NCI-H1092 (cell line): ENCODE results near the gene DMD.

ENCODE experiments used
- DNase-seq: peaks from one replicate; lab custom pipeline; 2025; lab: John Stamatoyannopoulos, UW

The DMD gene

GRCh38 chrX:33041141-33041540 is 170.2 kb downstream of the DMD start:
- no peak for DNase-seq

GRCh38 chrX:33032700-33033099 is 178.6 kb downstream of the DMD start:
- DNase-seq: no peak

- DNase-seq: no peak
These were observed 196.4 kb downstream of the DMD start for GRCh38 chrX:33014949-33015348.

- no peak for DNase-seq
These were observed 197.3 kb downstream of the DMD start for GRCh38 chrX:33014086-33014485.

GRCh38 chrX:33001107-33001506 is 210.2 kb downstream of the DMD start:
- DNase-seq: no peak

DNA sequence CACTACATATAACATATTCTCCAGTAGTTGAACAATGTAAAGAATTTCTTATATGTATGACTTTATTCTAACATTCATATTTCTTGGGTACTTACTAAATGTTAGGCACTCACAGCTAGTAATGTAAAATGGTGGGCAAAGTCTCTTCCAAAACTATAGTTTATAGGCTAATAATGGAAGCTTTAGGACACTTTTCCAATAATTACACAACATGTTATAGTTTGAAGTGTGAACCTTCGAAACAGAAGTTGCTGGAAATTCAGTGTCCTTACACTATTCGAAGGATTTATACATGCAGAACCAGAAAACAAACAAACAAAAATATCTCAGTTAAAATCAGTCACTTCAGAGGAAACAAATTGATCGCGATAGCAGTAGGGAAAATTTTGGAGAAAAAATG is 212.6 kb downstream of the DMD start:
- DNase-seq: no peak

- no peak for DNase-seq
These were observed 215.9 kb downstream of the DMD start for GRCh38 chrX:32995427-32995826.

GRCh38 chrX:32987142-32987541 is 224.2 kb downstream of the DMD start:
- no peak for DNase-seq

GRCh38 chrX:32985544-32985943 is 225.8 kb downstream of the DMD start:
- no peak for DNase-seq

DNA sequence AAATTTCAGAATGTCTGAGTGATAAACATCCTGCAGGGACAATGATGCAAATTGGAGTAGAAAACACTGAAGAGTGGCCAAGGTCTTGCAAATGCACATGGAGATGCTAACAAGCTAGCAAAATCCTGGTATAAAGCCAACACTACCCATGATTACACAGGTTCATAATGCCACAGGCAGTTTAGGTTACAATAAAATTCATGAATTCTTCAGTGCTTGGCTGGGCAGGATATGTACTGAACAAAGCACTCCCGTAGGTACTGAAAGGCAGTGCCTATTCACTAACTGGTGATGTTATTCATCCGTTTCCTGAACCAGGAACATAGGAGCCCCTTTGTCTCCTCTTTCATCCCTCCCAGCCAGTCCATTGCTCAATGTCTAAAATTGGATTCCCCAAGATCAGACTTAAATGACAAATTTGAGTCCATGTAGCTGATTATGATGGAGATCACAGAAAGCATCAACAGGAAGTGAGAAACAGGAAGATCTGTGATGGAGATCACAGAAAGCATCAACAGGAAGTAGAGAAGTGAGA is 244.5 kb downstream of the DMD start:
- DNase-seq: no peak

GRCh38 chrX:32954125-32954524 is 257.2 kb downstream of the DMD start:
- DNase-seq: no peak

GRCh38 chrX:32948130-32948529 is 263.2 kb downstream of the DMD start:
- DNase-seq: no peak

GRCh38 chrX:32937043-32937442 is 274.3 kb downstream of the DMD start:
- DNase-seq: no peak

GRCh38 chrX:32933548-32933947 is 277.8 kb downstream of the DMD start:
- no peak for DNase-seq

- DNase-seq: no peak
These were observed 282.3 kb downstream of the DMD start for GRCh38 chrX:32929040-32929439.

GRCh38 chrX:32896088-32896487 is 315.3 kb downstream of the DMD start:
- no peak for DNase-seq

- no peak for DNase-seq
These were observed 316.7 kb downstream of the DMD start for GRCh38 chrX:32894679-32895078.

GRCh38 chrX:32893751-32894150 is 317.6 kb downstream of the DMD start:
- DNase-seq: no peak

DNA sequence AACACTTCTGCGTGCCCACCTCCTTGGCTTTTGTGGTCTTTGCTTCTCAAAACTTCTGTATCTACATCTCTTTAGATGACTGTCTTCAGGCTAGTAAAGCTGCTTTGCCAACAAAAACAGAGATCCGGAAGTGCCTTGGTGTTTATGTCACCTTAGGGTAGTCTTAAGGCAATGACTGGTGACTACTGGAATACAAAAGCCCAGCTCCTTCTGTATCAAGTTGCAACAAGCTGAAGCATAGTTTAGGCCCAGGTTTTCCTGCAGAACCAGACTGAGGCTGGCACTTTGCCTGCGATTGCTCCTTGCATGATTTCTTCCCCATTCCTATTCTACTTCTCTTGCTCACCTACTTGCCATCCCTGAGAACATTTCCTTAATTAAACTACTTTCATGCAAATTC is 333.8 kb downstream of the DMD start:
- no peak for DNase-seq

- DNase-seq: no peak
These were observed 336.5 kb downstream of the DMD start for GRCh38 chrX:32874839-32875238.

DNA sequence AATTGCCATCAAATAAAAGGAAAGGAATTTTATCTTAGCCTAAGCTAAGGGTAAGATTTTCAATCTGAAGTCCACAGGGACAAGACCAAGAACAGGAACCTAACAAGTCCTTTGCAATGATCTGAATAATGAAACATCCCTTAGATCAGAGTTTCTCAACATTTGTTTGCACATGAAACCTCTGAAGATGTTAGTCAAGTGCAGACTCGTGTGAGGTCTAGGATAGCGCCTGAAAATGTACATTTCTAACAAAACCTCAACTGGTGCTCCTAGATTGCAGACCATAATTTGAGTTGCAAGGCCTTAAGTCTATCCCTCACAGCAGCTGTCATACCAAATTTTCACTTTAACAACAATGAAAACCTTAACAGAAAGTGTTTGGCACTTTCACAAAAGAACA is 337.6 kb downstream of the DMD start:
- no peak for DNase-seq

DNA sequence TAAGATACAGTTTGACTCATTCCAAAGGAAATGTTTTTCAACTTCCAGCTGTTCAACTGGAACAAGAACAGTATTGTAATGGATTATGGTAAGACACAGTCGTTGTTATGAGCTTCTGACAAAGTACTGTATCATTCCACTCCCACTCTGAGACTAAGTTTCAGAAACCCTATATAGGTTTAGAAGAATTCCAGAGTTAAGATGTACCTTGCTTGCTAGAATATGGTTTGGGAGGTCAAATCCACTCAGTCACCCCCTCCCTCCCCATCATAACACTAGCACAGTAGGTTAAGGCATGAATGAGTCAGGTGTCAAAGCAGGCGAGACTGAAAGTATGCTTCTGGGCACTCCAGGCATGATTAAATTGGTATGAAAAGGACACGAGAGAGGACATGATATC is 339.7 kb downstream of the DMD start:
- no peak for DNase-seq

DNA sequence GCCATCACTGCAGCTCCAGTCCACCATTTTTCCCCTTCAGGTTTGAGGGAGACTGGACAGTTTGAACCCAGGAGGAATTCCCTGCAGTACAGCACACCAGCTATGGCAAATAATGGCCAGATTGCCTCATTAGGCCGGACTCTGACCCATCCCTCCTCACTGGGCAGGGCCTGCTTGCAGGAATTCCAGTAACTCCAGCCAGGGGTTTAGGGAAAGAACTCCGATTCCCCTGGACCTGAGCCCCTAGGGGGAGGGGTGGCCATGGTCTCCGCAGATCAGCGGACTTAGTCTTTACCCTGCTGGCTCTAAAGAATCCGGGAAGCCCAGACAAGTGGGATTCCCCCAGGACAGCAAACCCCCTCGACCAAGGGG is 342.8 kb downstream of the DMD start:
- DNase-seq: no peak

DNA sequence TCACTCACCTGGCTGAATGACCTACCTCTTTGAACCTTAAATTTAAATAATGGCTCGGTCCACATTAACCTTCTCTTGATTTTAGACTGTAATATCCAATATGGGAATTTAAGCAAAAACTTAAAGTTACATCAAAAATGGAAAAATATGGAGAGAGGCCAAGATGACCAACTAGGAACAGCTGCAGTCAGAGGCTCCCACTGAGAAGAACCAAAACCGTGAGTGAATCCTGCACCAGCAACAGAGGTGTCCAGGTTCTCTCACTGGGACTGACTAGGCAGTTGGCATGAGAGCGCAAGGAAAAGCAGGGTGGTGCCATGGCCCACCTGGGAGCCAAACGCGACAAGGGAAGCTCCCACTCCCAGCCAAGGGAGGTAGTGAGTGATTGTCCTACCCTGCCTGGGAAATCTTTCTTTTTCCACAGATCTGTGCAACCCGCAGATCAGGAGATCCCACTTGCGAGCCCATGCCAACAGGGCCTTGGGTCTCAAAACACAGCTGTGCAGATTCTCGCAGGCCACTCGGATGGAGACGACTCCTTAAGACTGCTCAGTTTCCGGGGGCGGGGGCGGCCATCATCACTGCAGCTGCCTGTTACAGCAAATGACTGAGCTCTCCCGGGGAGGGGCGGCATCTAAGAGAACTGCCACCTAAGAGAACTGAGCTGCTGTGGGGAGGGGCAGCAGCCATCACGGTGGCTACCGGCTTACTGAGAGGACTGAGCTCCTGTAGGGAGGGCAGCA is 343.4 kb downstream of the DMD start:
- no peak for DNase-seq
